GM21528 (cell line): ENCODE data around the gene ADARB2.

ENCODE experiments used
- ATAC-seq: cut with Tn5 transposase; IDR thresholded peaks from one replicate; pipeline ENCODE4 v1.9.1; 2021; ENCODE audit warnings: mild to moderate bottlenecking, moderate library complexity; ENCODE audit not compliant: unreplicated experiment, low FRiP score

The ADARB2 gene

GRCh38 chr10:1138529-1138928, 598.8 kb downstream of the ADARB2 start:
- ATAC-seq = no peak

GRCh38 chr10:1137499-1138163, 599.7 kb downstream of the ADARB2 start:
- no peak for ATAC-seq

GRCh38 chr10:1136268-1136667, 601.1 kb downstream of the ADARB2 start:
- no peak for ATAC-seq

DNA sequence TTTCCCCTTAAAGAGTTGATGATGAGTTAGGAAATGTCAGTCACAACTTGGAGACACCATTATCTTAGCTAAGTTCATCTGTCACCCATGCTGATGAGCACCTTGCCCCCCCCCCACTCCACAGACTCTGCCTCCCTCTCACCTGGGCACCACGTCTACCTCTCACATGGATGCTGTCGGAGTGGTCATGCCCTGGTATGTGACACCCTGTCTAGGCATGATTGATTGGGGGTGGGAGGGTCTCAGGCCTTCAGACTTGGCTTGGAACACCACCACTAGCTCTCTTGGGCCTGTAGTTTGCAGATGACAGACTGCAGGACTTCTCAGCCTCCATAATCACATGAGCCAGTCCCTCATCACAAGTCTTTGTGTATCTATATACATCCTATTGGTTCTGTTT, 603.2 kb downstream of the ADARB2 start:
- ATAC-seq = no peak

DNA sequence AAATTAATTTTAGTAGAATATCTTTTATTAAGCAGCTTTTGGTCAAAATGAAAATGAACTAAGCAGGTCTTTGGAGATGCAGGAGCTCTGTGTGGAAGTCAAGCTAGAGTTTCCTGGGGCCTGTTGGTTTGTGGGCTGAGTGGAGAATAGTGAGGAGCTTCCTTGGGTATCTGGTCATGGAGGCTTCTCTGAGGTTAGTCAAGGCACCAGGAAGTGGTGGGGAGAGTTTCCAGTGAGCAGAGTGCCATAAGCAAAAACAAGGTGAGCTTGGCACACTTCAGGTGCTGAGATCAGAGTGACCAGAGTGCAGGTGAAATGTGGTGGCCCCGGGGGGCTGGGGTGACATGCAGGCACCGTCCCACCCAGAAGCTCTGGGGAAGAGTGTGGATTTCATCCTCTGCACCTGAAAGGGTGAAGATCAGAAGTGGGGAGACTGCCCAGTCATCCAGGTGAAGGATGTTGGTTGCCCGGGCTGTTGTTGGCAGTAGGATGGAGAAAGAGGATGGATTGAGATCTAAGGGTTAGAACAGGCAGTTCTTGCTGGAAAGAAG, 603.8 kb downstream of the ADARB2 start:
- ATAC-seq = no peak

- no peak for ATAC-seq
Observed at GRCh38 chr10:1132584-1132983, 604.7 kb downstream of the ADARB2 start.

DNA sequence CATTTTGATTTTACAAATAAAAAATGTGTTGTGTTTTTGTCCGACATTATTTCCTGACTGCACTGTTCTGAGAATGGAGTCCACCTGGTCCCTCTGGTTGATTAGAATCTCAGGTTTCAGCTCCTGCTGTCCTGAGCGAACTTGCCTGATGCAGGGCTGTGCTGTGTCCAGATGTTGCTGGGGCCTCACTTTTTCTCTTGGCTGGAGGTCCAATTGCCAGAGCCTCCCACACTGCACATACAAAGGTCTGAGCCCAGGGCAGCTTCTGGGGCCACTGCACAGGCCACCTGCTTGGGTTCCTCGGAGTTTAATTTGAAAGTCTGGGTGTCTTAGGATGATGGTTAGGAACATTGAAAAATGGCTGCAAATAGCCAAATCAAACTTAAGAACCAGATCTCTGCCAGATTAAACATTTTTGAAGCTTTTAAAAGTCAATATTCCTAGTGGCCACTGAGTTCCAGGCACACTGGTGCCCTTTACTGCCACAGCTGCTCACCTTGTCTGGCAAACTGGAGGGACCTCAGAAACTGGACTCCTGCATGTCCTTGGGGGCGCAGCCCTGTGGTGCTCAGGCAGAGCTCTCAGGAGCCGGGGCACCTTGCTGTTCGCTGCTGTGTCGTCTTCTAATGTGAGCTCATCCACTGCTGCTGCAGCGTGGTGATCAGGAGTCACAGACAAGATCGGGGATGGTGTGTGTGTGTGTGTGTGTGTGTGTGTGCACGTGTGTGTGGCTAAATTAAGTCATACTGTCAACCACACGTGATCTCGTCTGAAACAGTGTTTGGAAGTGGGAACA, 606.1 kb downstream of the ADARB2 start:
- ATAC-seq = no peak

DNA sequence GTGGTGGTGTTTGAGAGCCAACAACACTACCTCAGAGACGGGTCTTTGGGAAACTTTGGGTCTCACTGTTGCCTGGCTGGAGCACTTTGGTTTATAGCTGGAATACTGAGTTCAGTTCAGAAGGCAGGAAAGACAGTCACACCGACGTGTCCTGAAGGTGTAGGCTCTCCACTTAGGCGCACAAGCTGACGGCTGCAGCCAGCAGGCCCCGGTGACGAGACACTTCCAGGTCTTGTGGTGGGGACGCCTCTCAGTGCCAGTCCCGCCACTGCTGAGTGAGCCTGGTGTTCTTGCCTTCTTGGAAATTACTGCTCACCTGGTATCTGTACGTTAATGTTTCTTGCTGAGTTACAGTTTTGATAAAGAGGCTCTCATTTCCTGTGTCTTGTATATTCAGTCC, 607.1 kb downstream of the ADARB2 start:
- ATAC-seq = no peak

DNA sequence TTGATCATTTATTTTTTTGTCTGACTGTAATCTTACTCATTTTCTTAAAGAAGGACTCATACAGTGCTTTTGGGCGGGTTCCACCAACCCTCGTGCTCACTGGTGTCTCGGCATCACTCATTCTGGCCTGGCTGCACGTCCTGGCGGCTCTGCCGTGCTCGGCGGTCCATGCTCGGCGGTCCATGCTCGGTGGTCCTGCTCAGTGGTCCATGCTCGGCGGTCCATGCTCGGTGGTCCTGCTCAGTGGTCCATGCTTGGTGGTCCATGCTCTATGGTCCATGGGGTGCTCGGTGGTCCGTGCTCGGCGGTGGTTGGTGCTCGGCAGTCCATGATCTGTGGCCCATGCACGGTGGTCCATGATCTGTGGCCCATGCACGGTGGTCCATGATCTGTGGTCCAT, 608.7 kb downstream of the ADARB2 start:
- no peak for ATAC-seq

GRCh38 chr10:1128115-1128514, 609.2 kb downstream of the ADARB2 start:
- ATAC-seq = no peak

DNA sequence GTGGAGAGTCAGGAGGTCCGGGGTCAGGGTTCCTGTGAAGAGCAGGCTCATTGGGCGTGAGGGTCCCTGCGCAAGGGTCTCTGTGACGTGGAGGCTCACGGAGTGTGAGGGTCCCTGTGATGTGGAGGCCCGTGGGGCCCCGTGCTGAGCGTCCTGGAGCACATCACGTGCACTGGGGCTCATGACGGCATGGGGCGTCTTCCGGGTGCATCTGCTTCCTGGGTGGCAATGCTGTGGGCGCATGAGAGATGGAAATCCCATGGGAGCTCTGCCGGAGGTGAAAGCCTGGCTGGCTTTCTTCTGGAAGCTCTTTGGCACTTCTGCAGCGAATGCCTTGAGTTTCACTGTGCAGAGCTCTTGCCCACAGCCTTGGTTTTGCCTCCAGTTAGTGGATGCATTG, 609.7 kb downstream of the ADARB2 start:
- no peak for ATAC-seq
